GM18526 (cell line): ENCODE measurements around the gene TP53.

Experiments used
- POLR2A ChIP-seq: IDR thresholded peaks from 3 replicates; pipeline ENCODE4 v1.6.1; 2011; ENCODE audit not compliant: insufficient read length; ENCODE audit errors: extremely low read depth

Gene TP53

DNA sequence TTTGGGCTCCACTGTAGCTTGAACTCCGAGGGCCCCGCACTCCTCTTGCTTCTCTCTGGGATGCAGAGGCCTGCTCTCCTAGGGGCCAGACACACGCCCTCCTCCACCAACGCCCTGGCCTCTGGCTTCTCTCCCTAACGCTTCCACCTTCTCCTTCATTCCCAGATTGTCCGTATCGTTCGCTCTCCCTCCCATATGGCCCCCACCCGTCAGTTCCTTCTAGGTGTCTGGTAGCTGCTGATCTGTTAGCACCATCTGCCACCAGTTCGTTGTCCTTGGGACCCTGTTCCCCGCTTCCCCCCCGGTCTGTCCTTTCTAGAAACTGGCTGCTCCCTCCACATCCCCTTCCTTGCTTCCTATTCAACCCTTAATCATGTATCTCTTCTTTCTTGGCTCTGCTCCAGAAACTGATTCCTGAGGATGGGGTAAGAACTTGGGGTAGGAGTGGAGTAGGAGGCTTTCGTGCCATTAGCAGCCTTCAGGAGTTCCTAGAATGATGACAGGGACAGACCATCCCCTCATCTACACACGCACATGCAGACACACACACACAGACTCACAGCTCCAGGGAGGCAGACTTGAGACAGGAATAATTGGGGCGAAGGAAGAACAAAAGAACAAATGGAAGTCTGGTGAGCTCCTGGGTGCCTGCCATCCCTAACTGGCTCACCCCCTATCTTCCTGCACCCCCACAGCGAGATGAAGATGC is 32.3 kb downstream of the TP53 start:
- TF ChIP-seq POLR2A: no peak

DNA sequence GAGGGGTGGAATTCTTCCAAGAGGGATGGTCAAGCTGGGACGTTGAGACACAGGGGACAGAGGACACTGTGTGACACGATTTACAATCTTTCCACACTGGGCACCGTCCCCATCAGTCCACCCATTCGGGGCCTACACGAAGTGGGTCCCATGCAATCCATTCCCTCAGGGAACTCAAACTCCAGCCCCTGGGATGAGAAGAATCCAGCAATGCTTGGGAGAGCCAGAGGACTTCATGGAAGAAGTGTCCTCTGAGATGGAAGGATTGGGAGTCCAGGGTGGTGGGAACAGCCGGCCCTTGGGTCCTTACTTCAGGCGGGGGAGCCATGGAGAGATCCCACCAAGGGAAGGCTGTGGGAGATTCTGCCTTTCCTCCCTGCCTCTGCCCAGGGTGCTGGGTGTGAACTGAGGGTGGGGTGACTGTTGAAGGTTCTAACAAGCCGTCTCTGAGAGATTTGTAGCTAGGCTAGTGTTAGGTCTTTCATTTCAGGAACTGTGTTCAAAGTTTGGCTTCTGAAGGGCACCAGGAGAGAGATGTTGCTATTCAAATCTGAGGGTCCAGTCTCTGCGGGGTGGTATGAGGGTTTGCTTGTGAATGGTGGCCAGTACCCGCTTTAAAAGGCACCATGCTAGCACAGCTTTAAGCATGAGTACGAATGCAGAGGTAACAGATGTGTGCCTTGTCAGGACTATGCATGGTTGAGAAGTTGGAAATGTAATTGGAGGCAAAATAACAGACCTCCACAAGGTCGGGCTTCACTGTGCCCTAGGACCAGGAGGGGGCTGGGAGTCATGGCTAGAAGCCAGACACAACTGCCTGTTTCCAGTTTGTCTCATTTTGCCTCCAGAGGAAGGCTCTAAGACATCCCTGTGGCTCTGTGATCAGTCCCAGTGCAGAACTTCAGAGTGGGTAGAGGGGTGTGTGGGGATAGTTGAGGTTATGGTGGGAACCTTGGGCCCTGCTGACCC is 34.6 kb downstream of the TP53 start:
- TF ChIP-seq POLR2A: no peak

DNA sequence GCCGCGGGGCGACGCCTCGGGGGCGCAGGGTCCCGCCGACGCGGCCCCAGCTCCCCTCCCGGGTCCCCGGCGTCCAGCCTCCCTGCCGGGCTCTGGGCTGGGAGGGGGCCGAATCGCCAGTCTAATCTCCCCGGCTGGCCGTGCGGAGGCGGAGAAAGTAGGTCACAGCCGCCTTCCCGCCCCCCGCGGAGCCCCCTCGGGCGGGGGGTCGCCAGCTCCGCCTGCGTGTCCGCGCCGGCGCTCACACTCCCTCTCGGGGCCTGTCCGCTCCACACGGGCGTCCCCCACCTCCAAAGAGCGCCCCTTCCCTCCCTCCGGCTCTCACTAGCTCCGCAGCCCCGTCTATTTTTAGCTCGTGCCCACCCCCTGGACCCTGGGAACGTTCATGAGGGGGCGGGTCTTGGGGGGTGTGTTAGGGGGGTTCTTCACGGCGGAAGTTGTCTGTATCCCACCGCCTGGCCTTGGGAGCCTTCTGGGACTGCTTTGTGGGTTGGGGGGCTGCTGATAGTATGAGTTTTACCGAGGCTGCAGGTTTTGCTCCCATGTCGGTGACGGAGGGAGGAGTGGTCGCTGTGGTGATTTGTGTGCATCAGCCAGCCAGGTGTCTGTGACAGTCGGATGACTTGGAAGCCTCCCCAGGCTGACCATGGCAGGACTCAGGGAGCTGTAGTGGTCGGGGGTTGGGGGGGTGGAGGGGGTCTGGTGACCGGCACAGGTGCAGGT is 35.5 kb downstream of the TP53 start:
- no peak for TF ChIP-seq POLR2A

DNA sequence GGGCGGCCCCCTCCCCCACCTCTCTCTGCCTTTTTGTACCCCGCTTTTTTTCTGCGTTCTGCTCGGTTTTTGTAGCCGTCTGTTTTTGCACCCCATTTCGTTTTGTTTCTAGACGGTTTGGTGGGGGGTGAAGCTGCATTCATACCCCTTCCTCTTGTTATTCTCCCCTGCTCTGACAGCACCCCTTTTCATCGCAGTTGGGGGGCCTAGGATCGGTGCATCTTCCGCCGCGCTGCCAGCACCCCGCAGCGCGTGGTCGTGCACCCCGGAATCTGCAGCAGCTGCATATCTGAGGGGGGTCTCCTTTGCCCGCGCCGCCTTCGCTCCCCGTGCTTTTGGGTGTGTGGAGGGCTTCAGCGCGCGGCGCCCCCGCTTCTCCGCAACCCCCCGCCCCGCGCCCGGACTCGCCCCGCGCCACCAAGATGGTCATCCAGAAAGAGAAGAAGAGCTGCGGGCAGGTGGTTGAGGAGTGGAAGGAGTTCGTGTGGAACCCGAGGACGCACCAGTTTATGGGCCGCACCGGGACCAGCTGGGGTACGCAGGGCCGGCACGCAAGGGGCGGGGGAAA is 36.1 kb downstream of the TP53 start:
- no peak for TF ChIP-seq POLR2A

DNA sequence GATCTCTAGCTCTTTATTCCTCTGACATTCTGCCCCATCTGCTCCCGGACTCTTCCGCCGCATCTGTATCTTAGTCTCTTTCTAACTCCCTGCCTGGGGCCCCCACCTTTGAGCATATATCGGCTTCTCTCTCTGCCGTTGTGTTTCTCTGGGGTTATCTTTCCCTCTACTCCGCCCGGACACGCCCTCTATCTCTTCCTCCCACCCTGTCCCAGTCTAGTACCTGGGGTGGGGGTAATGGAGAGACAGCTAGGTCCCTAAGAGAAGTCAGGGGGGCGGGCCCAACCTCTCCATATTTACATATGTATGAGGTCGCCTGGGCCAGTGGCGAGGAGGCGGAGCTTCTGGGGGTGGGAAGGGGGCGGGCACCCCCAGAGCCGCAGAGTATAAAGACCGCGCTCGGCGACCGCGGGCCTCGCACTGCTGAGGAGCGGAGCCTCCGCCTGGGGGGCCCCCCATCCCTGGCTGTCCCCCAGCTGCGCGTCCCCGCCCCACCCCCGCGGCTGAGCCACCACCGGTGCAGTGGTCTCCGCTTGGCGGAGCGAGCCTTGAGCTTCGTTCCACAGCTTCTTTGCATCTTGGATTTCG is 36.7 kb downstream of the TP53 start, which contains the start of gene ATP1B2:
ATP1B2 (plus strand) TSS at position 418 of the 588 bp plus-strand sequence. CDS start 593 bp downstream, outside the sequence.
- TF ChIP-seq POLR2A: no peak

DNA sequence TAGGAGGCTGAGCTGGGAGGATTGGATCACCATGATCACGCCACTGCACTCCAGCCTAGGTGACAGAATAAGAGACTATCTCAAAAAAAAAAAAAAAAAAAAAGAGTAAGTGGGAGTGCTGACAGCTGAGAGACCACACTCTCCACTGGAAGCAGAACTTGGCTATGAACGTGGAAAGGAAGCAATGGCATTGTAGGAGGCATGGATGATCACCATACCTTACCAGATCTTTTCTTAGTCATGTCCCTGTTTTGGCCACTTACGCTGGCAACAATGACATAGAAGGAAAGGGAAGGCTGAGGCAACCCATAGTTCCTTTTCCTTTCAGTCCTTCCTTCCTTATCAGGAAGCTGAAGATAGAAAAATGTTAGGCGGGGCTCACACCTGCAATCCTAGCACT is 40.3 kb downstream of the TP53 start:
- TF ChIP-seq POLR2A: no peak

DNA sequence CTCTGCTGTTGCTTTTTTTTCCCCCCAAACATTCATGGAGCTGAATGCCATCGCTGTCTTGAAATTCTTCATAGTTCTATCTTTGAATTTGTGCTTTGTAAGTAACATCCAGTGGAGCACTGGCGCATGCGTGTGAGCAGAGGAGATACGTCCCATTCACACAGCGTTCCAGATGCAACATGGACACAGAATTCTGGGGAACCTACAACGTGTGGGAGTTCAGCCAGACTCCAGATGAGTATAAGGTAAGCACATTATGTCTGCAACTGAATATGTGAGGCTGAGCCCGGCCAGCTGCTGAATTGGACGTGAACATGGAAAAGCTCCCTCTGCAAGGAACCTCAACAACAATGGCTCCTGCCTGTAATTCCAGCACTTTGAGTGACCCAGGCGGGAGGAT is 40.8 kb downstream of the TP53 start:
- TF ChIP-seq POLR2A: no peak

DNA sequence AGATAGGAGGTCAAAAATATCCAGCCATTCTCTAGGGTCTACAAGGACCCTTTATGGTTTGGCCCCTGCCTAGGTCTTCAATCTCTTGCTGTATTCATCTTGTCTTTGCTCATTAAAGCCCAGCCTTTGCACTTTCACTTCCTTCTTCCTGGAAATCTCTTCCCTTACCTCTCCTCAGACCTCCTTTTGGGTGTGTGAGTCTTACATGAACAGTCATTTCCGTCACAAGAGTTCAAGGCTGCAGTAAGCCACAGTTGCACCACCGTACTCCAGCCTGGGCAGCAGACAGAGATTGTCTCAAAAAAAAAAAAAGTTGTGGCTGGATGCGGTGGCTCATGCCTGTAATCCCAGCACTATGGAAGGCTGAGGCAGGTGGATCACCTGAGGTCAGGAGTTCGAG is 42.5 kb downstream of the TP53 start:
- no peak for TF ChIP-seq POLR2A

DNA sequence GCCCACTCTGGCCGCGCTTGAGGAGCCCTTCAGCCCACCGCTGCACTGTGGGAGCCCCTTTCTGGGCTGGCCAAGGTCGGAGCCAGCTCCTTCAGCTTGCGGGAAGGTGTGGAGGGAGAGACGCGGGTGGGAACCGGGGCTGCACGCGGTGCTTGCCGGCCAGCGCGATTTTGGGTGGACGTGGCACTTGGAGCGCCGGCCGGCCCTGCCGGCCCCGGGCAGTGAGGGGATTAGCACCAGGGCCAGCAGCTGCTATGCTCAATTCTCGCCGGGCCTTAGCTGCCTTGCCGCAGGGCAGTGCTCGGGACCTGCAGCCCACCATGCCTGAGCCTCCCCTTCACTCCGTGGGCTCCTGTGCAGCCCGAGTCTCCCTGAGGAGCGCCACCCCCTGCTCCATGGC is 46.5 kb downstream of the TP53 start:
- TF ChIP-seq POLR2A: no peak

DNA sequence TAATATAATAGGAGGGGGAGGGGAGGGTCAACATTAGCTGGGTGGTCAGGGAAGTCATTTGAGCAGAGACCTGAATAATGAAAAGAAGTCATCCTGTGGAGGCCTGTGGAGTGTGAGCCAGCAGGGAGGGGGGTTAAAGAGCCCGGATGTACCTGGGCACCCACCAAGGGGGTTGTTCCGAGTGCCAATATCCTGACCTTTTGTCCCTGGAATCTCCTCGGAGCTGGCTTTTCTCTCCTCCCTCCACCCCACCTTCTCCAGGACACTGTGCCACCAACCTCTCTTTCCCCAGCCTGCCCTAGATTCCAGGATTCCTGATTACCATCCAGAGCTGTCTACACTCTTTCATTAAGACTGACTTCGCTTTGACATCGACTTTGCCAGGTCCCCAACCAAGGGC is 51.1 kb downstream of the TP53 start:
- TF ChIP-seq POLR2A: no peak

DNA sequence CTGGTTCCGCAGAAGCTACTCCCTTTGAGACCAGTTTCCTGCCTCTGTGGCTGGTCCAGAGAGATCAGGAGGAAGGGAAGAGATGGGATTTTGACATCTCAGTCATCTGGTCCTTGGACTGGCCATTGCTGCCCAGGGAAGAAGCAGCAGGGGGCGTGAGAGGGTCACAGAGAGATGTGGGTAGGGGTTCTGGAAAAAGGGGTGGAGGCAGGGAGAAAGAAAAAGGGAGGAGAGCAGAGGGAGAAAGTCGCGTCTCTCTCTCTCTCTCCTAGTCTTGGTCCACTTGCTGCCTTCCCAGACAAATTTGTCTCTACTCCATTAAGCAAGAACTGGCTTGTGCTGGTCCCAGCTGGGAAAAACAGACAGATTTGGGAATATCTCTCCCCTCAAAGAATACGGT is 52.9 kb downstream of the TP53 start:
- no peak for TF ChIP-seq POLR2A

DNA sequence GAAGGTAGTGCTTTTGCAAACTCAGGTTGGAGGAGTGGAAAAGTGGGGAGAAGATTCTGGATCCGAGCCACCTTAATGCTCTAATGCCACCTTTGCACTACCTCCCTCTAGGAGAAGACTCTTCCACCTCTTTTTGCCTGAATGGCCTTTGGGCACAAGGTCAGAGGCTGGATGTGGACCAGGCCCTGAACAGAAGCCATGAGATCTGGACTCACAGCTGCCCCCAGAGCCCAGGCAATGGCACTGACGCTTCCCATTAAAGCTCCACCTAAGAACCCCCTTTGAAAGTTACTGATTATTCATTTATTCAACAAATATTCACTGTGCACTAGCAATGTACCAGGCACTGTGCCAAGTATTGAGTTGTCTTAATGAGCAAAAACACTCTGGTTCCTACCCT is 54.2 kb downstream of the TP53 start:
- no peak for TF ChIP-seq POLR2A

DNA sequence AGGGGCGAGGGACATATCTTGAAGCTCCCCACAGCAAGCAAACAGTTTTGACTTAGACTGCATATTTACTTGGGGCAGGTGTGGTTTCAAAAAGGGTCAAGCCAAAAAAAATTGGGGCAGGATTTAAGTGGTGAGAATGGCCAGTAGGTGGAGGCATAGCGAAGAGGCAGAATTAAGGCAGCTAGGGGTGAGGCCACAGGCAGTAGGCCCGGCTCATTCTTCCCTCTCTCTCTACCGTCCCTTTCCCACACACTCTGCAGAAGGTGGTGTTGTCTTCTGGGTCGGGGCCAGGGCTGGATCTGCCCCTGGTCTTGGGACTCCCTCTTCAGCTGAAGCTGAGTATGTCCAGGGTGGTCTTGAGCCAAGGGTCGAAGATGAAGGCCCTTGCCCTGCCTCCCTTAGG is 54.8 kb downstream of the TP53 start:
- no peak for TF ChIP-seq POLR2A

DNA sequence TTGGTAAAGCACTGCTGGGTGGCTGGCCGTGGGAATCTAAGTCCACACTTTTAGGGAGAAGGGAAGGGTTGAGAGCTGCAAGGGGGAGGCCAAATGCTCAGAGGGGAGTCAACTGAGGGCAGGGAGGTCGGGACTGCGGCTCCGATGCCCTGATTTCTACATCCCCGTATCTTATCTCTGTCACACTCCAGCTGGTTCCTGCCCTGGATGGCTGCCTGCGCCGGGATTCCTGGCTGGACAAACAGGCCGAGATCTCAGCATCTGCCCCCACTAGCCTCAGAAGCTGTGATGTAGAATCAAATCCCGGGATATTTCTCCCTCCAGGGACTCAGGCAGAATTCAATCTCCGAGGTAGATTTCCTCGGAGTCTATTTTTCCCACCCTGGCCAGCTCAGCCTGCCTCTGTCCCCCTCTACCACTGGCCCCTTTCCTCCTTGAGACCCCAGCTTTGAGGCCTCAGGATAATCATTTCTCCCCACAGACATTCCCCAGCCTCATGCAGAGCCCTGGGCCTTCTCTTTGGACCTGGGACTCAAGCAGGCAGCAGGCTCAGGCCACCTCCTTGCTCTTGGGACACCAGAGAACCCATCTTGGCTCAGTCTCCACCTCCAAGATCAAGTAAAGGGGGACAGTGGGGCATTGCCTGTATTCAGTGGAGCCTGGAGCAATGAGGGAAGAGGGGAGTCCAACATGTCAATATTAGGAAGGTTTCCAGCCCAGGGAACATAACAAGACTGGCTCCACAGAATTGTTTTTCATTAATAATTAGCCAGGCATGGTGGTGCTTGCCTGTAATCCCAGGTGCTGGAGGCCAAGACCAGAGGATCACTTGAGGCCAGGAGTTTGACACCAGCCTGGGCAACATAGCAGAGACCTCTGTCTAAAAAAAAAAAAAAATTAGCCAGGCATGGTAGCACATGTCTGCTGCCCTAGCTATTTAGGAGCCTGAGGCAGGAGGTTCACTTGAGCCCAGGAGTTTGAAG is 55.6 kb downstream of the TP53 start:
- TF ChIP-seq POLR2A: no peak
